HG03354 (cell line): ENCODE data around the gene GSTT4.
"Not testable (repeated sequence)": the region's sequence is repeated elsewhere in the genome, so short reads cannot be mapped to it uniquely, and the experiment has no call there.

Source experiments
- ATAC-seq: cut with Tn5 transposase; IDR thresholded peaks from one replicate; pipeline ENCODE4 v1.9.1; 2021; ENCODE audit warnings: mild to moderate bottlenecking; ENCODE audit not compliant: unreplicated experiment, poor library complexity, severe bottlenecking

GSTT4 gene

DNA sequence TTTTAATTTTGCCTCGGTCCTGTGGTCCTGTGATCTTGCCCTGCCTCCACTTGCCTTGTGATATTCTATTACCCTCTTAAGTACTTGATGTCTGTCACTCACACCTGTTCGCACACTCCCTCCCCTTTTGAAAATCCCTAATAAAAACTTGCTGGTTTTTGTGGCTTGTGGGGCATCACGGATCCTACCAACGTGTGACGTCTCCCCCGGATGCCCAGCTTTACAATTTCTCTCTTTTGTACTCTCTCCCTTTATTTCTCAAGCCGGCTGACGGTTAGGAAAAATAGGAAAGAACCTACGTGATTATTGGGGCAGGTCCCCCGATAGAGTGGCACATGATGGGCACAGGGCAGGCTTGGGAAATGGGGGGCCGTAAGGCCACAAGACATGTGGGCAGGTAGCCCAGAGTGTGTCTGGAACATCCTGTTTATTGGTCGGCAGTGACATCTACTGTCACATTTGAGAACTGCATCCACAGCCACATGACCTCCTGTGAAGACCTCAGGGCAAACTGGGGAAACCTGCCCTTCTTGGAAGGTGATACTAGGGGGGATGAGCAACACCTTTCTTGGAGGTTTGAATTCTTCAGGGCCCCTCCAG is 48.9 kb downstream of the GSTT4 start:
- ATAC-seq: not testable (repeated sequence)

DNA sequence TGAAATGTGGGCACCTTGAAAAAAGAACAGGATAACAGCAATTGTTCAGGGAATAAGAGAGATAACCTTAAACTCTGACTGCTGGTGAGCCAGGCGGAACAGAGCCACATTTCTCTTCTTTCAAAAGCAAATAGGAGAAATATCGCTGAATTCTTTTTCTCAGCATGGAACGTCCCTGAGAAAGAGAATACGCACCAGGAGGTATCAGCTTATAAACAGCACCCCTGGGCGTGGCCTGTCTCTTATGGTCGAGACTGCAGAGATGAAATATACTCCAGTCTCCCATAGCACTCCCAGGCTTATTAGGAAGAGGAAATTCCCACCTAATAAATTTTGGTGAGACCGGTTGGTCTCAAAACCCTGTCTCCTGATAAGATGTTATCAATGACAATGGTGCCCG is 49.4 kb downstream of the GSTT4 start:
- not testable (repeated sequence) for ATAC-seq

DNA sequence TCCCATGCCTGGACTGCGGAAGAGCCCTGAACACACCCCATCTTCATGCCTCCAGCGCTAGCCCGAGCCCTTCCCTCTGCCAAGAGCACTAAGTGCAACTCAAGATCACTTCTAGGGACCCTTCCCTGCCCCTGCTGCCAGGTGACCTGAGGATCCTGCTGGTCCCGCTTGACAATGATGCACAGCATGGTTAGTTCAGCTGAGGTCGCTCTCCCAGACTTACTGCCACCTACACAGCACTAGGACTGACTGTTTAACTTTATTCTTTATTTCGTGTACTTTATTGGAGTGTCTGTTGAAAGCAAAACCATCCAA is 50.3 kb downstream of the GSTT4 start:
- ATAC-seq: not testable (repeated sequence)

DNA sequence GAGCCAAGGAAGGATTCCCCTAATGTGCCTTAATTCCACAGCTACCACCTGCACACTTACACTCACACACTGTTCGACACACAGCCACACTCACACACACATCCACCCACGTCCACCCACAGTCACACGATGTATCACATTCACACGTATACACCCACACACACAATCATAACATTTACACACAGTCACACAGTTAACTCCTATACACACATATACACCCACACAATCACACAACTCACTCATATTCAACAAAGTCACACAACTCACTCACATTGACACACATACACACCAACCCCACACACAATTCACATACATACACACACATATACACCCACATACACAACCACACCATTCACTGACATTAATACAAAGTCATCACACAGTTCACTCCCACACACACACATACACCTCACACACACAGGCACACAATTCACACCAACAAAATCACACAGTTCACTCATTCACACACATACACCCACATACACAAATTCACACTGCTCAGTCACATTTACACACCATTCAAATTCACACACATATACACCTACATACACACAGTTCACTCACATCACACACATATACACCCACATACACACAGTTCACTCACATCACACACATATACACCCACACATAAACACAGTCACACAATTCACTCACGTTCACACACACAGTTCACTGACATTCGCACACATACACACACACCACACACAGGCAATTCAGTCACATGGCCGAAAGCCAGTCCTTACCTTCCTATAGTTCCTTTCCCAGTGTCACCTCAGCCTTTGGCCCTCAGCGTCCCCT is 50.9 kb downstream of the GSTT4 start:
- ATAC-seq: not testable (repeated sequence)

DNA sequence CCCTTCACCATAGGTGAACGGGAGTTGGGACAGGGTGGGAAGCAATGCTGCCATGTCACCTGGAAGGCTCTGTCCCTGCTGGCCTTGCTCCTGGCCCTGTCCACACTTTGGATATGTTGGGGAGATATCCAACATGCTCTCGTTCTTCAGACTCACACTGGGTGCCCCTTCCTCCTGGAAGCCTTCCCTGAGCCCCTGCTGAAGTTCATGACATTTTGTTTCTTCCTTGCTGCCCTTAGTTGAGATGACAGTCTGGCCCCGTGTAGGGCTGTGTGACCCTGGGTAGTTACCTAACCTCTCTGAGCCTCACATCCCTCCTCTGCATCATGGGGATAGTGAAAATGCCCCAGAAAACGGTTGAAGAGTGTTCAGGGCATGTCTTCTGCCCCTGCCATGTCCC is 51.8 kb downstream of the GSTT4 start:
- not testable (repeated sequence) for ATAC-seq

DNA sequence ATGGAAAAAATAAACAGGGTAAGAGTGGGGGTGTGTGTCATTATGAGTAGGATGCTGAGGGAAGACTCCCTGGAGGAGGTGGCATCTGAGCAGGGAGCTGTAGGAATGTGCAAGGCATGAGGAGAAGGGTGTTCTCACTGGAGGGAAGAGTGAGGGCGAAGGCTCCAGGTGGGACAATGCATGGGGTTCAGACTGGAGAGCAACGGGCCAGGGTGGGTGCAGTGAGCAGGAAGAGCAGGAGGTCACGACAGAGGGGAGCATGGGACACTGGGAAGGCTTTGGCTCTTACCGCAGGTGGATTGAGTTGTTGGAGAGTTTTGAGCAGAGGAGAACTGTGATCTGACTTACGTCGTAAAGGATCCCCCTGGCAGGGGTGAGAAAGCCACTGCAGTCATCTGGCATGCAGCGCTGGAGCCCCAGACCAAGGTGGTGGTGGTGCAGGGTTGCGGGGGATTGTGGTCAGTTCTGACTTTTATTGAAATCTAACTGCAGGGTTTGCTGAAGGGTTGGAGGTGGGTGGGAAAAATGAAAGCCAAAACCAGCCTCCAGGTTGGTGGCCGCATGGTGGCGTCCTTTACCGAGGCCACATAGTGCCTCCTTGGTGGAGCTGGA is 52.4 kb downstream of the GSTT4 start:
- ATAC-seq: not testable (repeated sequence)

DNA sequence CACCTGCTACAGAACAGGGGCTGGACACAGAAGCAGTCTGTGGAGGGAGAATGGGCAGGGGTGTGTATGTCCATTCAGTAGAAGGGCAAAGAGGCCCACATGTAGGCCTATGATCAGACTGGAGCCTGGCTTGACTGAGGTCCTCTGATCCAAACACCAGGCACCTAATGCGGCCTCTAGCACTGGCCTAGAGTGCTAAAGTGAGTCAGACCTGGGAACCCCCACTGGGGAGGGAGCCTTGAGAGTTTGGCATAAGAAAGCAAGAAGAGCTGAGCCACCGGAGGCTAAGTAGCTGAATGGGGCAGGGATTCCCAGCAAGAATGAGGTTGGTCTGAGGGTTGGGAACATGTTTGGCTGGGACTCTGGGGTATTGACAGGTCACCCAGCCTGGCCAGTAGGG is 53.9 kb downstream of the GSTT4 start:
- not testable (repeated sequence) for ATAC-seq

DNA sequence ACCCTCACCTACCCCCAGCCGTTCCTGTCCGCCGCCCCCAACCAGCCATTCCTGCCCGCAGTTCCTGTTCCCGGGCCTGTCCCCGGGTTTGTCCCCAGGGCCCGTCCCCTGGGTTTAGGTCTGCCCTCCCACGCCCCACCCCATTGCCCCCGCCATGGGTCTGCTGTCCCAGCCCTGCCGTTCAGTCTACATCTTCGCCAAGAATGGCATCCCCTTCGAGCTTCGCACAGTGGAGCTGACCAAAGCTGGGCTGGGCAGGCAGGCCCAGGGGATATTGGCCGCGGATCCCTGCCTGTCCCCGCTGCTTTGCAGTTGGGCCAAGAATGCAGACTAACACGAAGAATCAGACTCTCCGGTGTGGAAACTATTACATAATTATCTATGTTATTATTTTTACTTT is 55.5 kb downstream of the GSTT4 start:
- not testable (repeated sequence) for ATAC-seq
